Smooth muscle cell (in vitro differentiated cells): ENCODE results near the gene CCDC197. TPM values are rescaled to one million over a fixed set of nuclear protein-coding genes. Genes with fewer than 3 reads are reported as not detected.

Experiments
- DNase-seq: peaks from one replicate; lab custom pipeline; 2025; ENCODE audit not compliant: unreplicated experiment; lab: John Stamatoyannopoulos, UW
- H2AFZ ChIP-seq: fragments of 200-600 bp; sonication (generic); 2 replicates; pipeline ENCODE4 v1.6.0; 2016; ENCODE audit warnings: antibody characterized with exemption, low read depth, mild to moderate bottlenecking
- H3F3A ChIP-seq: fragments of 200-600 bp; sonication (generic); 2 replicates; pipeline ENCODE4 v1.6.0; 2017; ENCODE audit warnings: antibody characterized with exemption, low read depth
- H3K27ac ChIP-seq: fragments of 200-600 bp; sonication (generic); 2 replicates; pipeline ENCODE4 v1.5.1; 2016; ENCODE audit warnings: low read depth, mild to moderate bottlenecking
- H3K27me3 ChIP-seq: fragments of 200-600 bp; sonication (generic); 2 replicates; pipeline ENCODE4 v1.6.1; 2016; ENCODE audit warnings: low read depth, mild to moderate bottlenecking
- H3K36me3 ChIP-seq: fragments of 200-600 bp; sonication (generic); 2 replicates; pipeline ENCODE4 v1.5.1; 2016; ENCODE audit warnings: low read depth
- H3K4me1 ChIP-seq: fragments of 200-600 bp; sonication (generic); 2 replicates; pipeline ENCODE4 v1.5.1; 2016; ENCODE audit warnings: low read depth
- H3K4me2 ChIP-seq: fragments of 200-600 bp; sonication (generic); 2 replicates; pipeline ENCODE4 v1.6.0; 2016; ENCODE audit warnings: mild to moderate bottlenecking
- H3K4me3 ChIP-seq: fragments of 200-600 bp; sonication (generic); 2 replicates; pipeline ENCODE4 v1.5.1; 2016; ENCODE audit warnings: mild to moderate bottlenecking
- H3K79me2 ChIP-seq: fragments of 200-600 bp; sonication (generic); 2 replicates; pipeline ENCODE4 v1.6.0; 2016; ENCODE audit warnings: low read depth, mild to moderate bottlenecking
- H3K9ac ChIP-seq: fragments of 200-600 bp; sonication (generic); 2 replicates; pipeline ENCODE4 v1.6.0; 2016; ENCODE audit warnings: low read depth
- H3K9me3 ChIP-seq: fragments of 200-600 bp; sonication (generic); replicated peaks from 2 replicates; pipeline ENCODE4 v1.5.1; 2016; ENCODE audit warnings: low read depth
- H4K20me1 ChIP-seq: fragments of 200-600 bp; sonication (generic); 2 replicates; pipeline ENCODE4 v1.6.0; 2016; ENCODE audit warnings: low read depth
- CTCF ChIP-seq: fragments of 200-600 bp; sonication (generic); IDR thresholded peaks from 2 replicates; pipeline ENCODE4 v1.5.1; 2017; ENCODE audit warnings: borderline replicate concordance, mild to moderate bottlenecking, antibody characterized with exemption; ENCODE audit not compliant: insufficient read depth, poor library complexity, severe bottlenecking
- WGBS: methylation state at CpG from one replicate; pipeline ENCODE4 v1.1.7; 2016; ENCODE audit warnings: low lambda C conversion rate; 5-methylcytosine and 5-hydroxymethylcytosine counted together
- polyA plus RNA-seq: library from polyadenylated mRNA; unstranded; fragments of >200 nt; fragmentation: Nextera tagmentation; extraction: Ambion mirVana; gene quantifications from 2 replicates; pipeline ENCODE4 v1.2.1, GENCODE V29; 2016
- total RNA-seq: library from RNA; depleted of rRNA; stranded (reverse); fragments of >200 nt; gene quantifications from 2 replicates; pipeline ENCODE4 v1.2.3, GENCODE V29; 2014

Gene CCDC197
- total and polyA plus RNA-seq, 2 experiments from 2014 or later: not detected

- H3K27me3 ChIP-seq: no peaks in the 10 kb centered on the region
- peaks cover 4% of the 10 kb centered on the region for H4K20me1 ChIP-seq
- no peak overlapping the region for H3K4me3 ChIP-seq
- no peaks in the 10 kb centered on the region for H3K4me1 ChIP-seq
- H3F3A ChIP-seq: no peaks in the 10 kb centered on the region
- DNase-seq: no peak
- H3K9me3 ChIP-seq: no peaks in the 10 kb centered on the region
- no peak for TF ChIP-seq CTCF
- H3K27ac ChIP-seq: no peak overlapping the region
- no peak overlapping the region for H3K9ac ChIP-seq
- H3K36me3 ChIP-seq: no peaks in the 10 kb centered on the region
- H2AFZ ChIP-seq: no peak overlapping the region
- 92% methylated on average over 18 of the region's 18 CpGs for WGBS
- no peaks in the 10 kb centered on the region for H3K79me2 ChIP-seq
- no peak overlapping the region for H3K4me2 ChIP-seq
Measured at GRCh38 chr14:94041551-94042346, 44.6 kb downstream of the CCDC197 start.

- TF ChIP-seq CTCF: no peak
- no peaks in the 10 kb centered on the region for H3K36me3 ChIP-seq
- H4K20me1 ChIP-seq: no peaks in the 10 kb centered on the region
- 96% methylated on average over 12 of the region's 12 CpGs for WGBS
- H3F3A ChIP-seq: no peaks in the 10 kb centered on the region
- no peak overlapping the region for H3K9ac ChIP-seq
- no peaks in the 10 kb centered on the region for H3K27me3 ChIP-seq
- H3K9me3 ChIP-seq: no peaks in the 10 kb centered on the region
- H3K27ac ChIP-seq: no peak overlapping the region
- H3K4me3 ChIP-seq: no peak overlapping the region
- DNase-seq: no peak
- H3K79me2 ChIP-seq: no peaks in the 10 kb centered on the region
- H2AFZ ChIP-seq: no peak overlapping the region
- H3K4me2 ChIP-seq: no peak overlapping the region
- no peaks in the 10 kb centered on the region for H3K4me1 ChIP-seq
Measured at GRCh38 chr14:94042433-94043091, 45.5 kb downstream of the CCDC197 start.

GRCh38 chr14:94043111-94043755 lies 46.1 kb downstream of the CCDC197 start:
- H3K27ac ChIP-seq: no peak overlapping the region
- H3K9me3 ChIP-seq: no peaks in the 10 kb centered on the region
- H2AFZ ChIP-seq: no peak overlapping the region
- no peaks in the 10 kb centered on the region for H3K4me1 ChIP-seq
- no peak overlapping the region for H3K9ac ChIP-seq
- no peak overlapping the region for H3K4me3 ChIP-seq
- H3K4me2 ChIP-seq: no peak overlapping the region
- H3K27me3 ChIP-seq: no peaks in the 10 kb centered on the region
- no peaks in the 10 kb centered on the region for H3F3A ChIP-seq
- no peak for DNase-seq
- H3K79me2 ChIP-seq: no peaks in the 10 kb centered on the region
- WGBS: 93% methylated on average over 13 of the region's 13 CpGs
- TF ChIP-seq CTCF: no peak
- H3K36me3 ChIP-seq: no peaks in the 10 kb centered on the region
- H4K20me1 ChIP-seq: no peaks in the 10 kb centered on the region
